ENCODE measurements around the gene PRLH. TPM values are rescaled to one million over a fixed set of nuclear protein-coding genes. Genes with fewer than 3 reads are reported as not detected.

The PRLH gene
- total and polyA plus RNA-seq, 2 of the 13 experiments (the other 11 are each of a cell fraction or from before 2014, with no cell fraction given), result not detected

DNA sequence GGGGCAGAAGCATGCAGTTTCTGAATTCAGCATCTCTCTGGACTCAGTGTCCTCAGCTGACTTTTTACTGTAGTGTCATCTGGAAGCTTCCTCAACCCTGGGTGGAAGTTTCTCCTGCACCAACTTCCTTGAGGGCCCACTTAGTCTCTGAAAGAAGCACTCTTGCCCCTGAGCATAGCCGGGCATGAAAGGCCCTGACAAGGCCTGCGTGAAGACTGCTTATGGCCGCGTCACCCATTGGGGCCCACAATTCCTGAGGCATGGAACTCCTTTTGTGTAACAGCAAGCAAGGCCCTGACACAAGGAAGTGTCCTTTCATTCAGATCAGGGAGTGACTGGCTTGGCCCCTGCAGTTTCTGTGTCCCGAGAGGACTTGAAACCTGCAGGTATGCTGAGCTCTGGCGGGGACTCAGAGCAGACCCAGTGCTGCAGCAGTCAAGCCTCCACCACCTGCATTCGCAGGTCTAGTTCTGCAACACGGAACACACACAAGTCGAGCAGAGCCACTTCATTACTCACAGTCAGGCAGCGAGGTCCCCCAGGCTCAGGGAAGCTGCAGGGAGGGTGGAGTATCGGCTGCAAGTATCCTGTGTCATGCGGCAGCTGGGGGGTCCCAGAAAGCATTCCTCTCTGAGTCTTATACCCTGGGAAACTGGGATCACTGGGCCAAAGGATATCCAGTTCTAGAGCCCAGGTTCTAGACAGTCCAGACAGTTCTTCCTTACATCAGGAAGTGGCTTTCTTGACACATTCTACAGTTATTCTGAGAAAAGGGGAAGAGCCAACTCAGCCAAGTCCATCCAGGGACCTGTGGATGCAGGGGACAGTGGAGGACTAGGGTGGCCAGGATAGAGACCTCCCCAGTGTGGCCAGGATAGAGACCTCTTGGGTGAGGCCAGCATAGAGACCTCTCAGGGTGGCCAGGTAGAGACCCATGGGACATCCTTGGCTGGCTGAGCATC is 35.6 kb upstream of the PRLH start:
- Histone ChIP-seq H3K4me3 (replicated peaks in 1 of 3; ENCODE audit: insufficient read depth in 1 of 3, low read depth in 2 of 3, low read length in 3 of 3) (no peak overlapping the region), H3K27ac (ENCODE audit: extremely low read length, insufficient read depth, low read length) (no peak overlapping the region), H3K9ac (ENCODE audit: insufficient read depth, low read depth, low read length) (no peak overlapping the region), H3K36me3 (replicated peaks in 1 of 2; ENCODE audit: control insufficient read depth in 1 of 2, insufficient read depth in 2 of 2, low read length in 2 of 2) (no peaks in the 10 kb centered on the region), H3K4me2 (ENCODE audit: low read depth, low read length) (no peak overlapping the region), H3K9me3 (ENCODE audit: low read length) (no peaks in the 10 kb centered on the region), H2AFZ (ENCODE audit: low read length) (no peak overlapping the region), H4K20me1 (ENCODE audit: insufficient read depth, low read length) (no peaks in the 10 kb centered on the region), H3K4me1 (ENCODE audit: insufficient read depth, low read length) (no peaks in the 10 kb centered on the region), H3K27me3 (ENCODE audit: control insufficient read depth in 1 of 2, insufficient read depth in 2 of 2, low read length in 2 of 2) (peaks cover 12 to 64% of the 10 kb centered on the region in 2 experiments; a peak in 4 of 5 replicates), H3K79me2 (ENCODE audit: insufficient read depth, low read length) (no peaks in the 10 kb centered on the region)
- WGBS (ENCODE audit: low lambda C conversion rate), result 51% methylated on average over 8 of the region's 12 CpGs
- in situ Hi-C loops (cut with HindIII; ENCODE audit: extremely low pct_ligation_motif_present, low pct_unique_long_range_greater_than_20kb), result no loop called here
- no peak for FAIRE-seq
- CTCF ChIA-PET (ENCODE audit: low intra/inter-chr PET ratio, low total read pairs), result no interaction called here
- intact Hi-C loops (cut with micrococcal nuclease; ENCODE audit: unreplicated experiment), result no loop called here
- no peak; the same call in 2 of the 3 replicates for ATAC-seq
- no peak for TF ChIP-seq ZNF569 (CRISPR knock-in tag; IDR thresholded peaks at IDR 0.05; ENCODE audit: borderline replicate concordance)
- no TSS peak for BruUV-seq (replicated peaks)
- no peak for DNase-seq (ENCODE audit: low spot score)
- POLR2A ChIA-PET, result no interaction called here

GRCh38 chr2:237532160-237532559 is 34.2 kb upstream of the PRLH start:
- no peak for ATAC-seq
- no peaks in the 10 kb centered on the region for H3K9me3 ChIP-seq (ENCODE audit: low read length)
- no peaks in the 10 kb centered on the region for H3K79me2 ChIP-seq (ENCODE audit: insufficient read depth, low read length)
- no peak overlapping the region for H2AFZ ChIP-seq (ENCODE audit: low read length)
- H3K36me3 ChIP-seq (replicated peaks in 1 of 2; ENCODE audit: control insufficient read depth in 1 of 2, insufficient read depth in 2 of 2, low read length in 2 of 2), result no peaks in the 10 kb centered on the region
- TF ChIP-seq ZNF790 (CRISPR knock-in tag; IDR thresholded peaks at IDR 0.05; ENCODE audit: borderline replicate concordance) (no peak), ISL2 (CRISPR knock-in tag; IDR thresholded peaks at IDR 0.05) (no peak), ZNF317 (CRISPR knock-in tag; IDR thresholded peaks at IDR 0.05) (no peak), ZMYM4 (CRISPR knock-in tag; IDR thresholded peaks at IDR 0.05) (no peak), ZNF773 (CRISPR knock-in tag; IDR thresholded peaks at IDR 0.05; ENCODE audit: borderline replicate concordance) (no peak), GLI4 (CRISPR knock-in tag; IDR thresholded peaks at IDR 0.05; ENCODE audit: borderline replicate concordance) (no peak), HMG20A (CRISPR knock-in tag; IDR thresholded peaks at IDR 0.05; ENCODE audit: borderline replicate concordance) (no peak)
- TF ChIP-seq, protein P1, sequence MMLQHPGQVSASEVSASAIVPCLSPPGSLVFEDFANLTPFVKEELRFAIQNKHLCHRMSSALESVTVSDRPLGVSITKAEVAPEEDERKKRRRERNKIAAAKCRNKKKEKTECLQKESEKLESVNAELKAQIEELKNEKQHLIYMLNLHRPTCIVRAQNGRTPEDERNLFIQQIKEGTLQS (CRISPR knock-in tag; IDR thresholded peaks at IDR 0.05), result no peak
- intact Hi-C loops (cut with micrococcal nuclease; ENCODE audit: unreplicated experiment) (no loop called here), in situ Hi-C loops (cut with HindIII; ENCODE audit: extremely low pct_ligation_motif_present, low pct_unique_long_range_greater_than_20kb) (no loop called here)
- ChIA-PET POLR2A (no interaction called here), CTCF (ENCODE audit: low intra/inter-chr PET ratio, low total read pairs) (no interaction called here)
- no peak for FAIRE-seq
- H3K4me2 ChIP-seq (ENCODE audit: low read depth, low read length), result no peak overlapping the region
- H3K27ac ChIP-seq (ENCODE audit: extremely low read length, insufficient read depth, low read length), result no peak overlapping the region
- H3K27me3 ChIP-seq (ENCODE audit: control insufficient read depth in 1 of 2, insufficient read depth in 2 of 2, low read length in 2 of 2), result peaks cover 14 to 71% of the 10 kb centered on the region in 2 experiments; a peak in 4 of 5 replicates
- no peaks in the 10 kb centered on the region for H3K4me1 ChIP-seq (ENCODE audit: insufficient read depth, low read length)
- no peak overlapping the region for H3K4me3 ChIP-seq (replicated peaks in 1 of 3; ENCODE audit: insufficient read depth in 1 of 3, low read depth in 2 of 3, low read length in 3 of 3)
- no TSS peak for BruUV-seq (replicated peaks)
- H3K9ac ChIP-seq (ENCODE audit: insufficient read depth, low read depth, low read length), result no peak overlapping the region
- no peaks in the 10 kb centered on the region for H4K20me1 ChIP-seq (ENCODE audit: insufficient read depth, low read length)
- WGBS (ENCODE audit: low lambda C conversion rate), result 23% methylated on average over 11 of the region's 11 CpGs
- DNase-seq (ENCODE audit: low spot score), result no peak
